NCI-H128 (cell line): Measurements from ENCODE around the gene GNA14.
"Not testable (repeated sequence)": the region's sequence is repeated elsewhere in the genome, so short reads cannot be mapped to it uniquely, and the experiment has no call there.

ENCODE experiments used
- DNase-seq: peaks from one replicate; lab custom pipeline; 2025; ENCODE audit not compliant: unreplicated experiment; lab: John Stamatoyannopoulos, UW

Gene GNA14

GRCh38 chr9:77455312-77455927 is 192.7 kb downstream of the GNA14 start:
- no peak for DNase-seq

- no peak for DNase-seq
Observed at GRCh38 chr9:77454663-77455062, 193.5 kb downstream of the GNA14 start.

GRCh38 chr9:77453825-77454647 is 194.1 kb downstream of the GNA14 start:
- no peak for DNase-seq

GRCh38 chr9:77451507-77451906 is 196.6 kb downstream of the GNA14 start:
- DNase-seq: no peak

GRCh38 chr9:77450085-77450475 is 198.0 kb downstream of the GNA14 start:
- DNase-seq: no peak

- DNase-seq: no peak
Observed at GRCh38 chr9:77449240-77450084, 198.7 kb downstream of the GNA14 start.

- no peak for DNase-seq
Observed at GRCh38 chr9:77447646-77448045, 200.5 kb downstream of the GNA14 start.

GRCh38 chr9:77442436-77442835 is 205.7 kb downstream of the GNA14 start:
- no peak for DNase-seq

- not testable (repeated sequence) for DNase-seq
Observed at GRCh38 chr9:77441124-77441523, 207.0 kb downstream of the GNA14 start.

GRCh38 chr9:77440057-77440456 is 208.1 kb downstream of the GNA14 start:
- DNase-seq: peak; percentile 55

GRCh38 chr9:77438653-77439052 is 209.5 kb downstream of the GNA14 start:
- DNase-seq: no peak

GRCh38 chr9:77435688-77436087 is 212.4 kb downstream of the GNA14 start:
- DNase-seq: no peak

- DNase-seq: no peak
Observed at GRCh38 chr9:77435277-77435676, 212.8 kb downstream of the GNA14 start.

GRCh38 chr9:77433675-77434445 is 214.3 kb downstream of the GNA14 start:
- peak; percentile 44 for DNase-seq

- no peak for DNase-seq
Observed at GRCh38 chr9:77432053-77432452, 216.1 kb downstream of the GNA14 start.

- DNase-seq: no peak
Observed at GRCh38 chr9:77429928-77430327, 218.2 kb downstream of the GNA14 start.

- DNase-seq: no peak
Observed at GRCh38 chr9:77427256-77427927, 220.7 kb downstream of the GNA14 start.

GRCh38 chr9:77426712-77427111 is 221.4 kb downstream of the GNA14 start:
- DNase-seq: no peak

- DNase-seq: no peak
Observed at GRCh38 chr9:77424993-77425392, 223.1 kb downstream of the GNA14 start.

GRCh38 chr9:77423841-77424240 is 224.3 kb downstream of the GNA14 start:
- DNase-seq: no peak
